Panc1 (cell line): Measurements from ENCODE around the gene USP33.

ENCODE experiments used
- REST ChIP-seq, 2 experiments: IDR thresholded peaks; 2 replicates each; pipeline ENCODE4 v1.6.1; 2011 to 2012; ENCODE audit warnings: low read depth in 2 of 2, control low read depth in 1 of 2, low read length in 1 of 2, mild to moderate bottlenecking in 1 of 2, moderate library complexity in 1 of 2; ENCODE audit not compliant: insufficient read depth in 1 of 2
- TF ChIP-seq, protein P1 (sequence below): fragments of 450-650 bp; IDR thresholded peaks from 2 replicates; pipeline ENCODE4 v1.5.1; 2017; ENCODE audit warnings: mild to moderate bottlenecking

DNA sequence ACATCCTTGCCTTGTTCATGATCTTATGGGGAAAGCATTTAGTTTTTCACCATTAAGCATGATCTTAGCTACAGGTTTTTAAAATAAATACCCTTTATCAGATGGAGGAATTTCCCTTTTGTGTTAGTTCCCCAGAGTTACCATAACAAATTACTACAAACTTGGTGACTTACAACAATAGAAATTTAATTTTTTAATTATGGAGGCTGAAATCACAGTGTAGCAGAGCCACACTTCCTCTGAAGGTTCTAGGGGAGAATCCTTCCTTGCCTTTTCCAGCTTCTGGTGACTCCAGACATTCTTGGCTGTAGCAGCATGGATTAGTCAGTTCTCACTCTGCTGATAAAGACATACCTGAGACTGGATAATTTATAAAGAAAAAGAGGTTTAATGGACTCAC is 38.3 kb upstream of the USP33 start:
- TF ChIP-seq, protein P1, sequence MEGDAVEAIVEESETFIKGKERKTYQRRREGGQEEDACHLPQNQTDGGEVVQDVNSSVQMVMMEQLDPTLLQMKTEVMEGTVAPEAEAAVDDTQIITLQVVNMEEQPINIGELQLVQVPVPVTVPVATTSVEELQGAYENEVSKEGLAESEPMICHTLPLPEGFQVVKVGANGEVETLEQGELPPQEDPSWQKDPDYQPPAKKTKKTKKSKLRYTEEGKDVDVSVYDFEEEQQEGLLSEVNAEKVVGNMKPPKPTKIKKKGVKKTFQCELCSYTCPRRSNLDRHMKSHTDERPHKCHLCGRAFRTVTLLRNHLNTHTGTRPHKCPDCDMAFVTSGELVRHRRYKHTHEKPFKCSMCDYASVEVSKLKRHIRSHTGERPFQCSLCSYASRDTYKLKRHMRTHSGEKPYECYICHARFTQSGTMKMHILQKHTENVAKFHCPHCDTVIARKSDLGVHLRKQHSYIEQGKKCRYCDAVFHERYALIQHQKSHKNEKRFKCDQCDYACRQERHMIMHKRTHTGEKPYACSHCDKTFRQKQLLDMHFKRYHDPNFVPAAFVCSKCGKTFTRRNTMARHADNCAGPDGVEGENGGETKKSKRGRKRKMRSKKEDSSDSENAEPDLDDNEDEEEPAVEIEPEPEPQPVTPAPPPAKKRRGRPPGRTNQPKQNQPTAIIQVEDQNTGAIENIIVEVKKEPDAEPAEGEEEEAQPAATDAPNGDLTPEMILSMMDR = no peak
- TF ChIP-seq REST (IDR thresholded peaks at IDR 0.05; ENCODE audit: insufficient read depth in 1 of 2, low read depth in 2 of 2, low read length in 1 of 2) = no peak
